Measurements from ENCODE around the gene RSL1D1. TPM values are rescaled to one million over a fixed set of nuclear protein-coding genes. Genes with fewer than 3 reads are reported as not detected.

Gene RSL1D1
- total RNA-seq, 4 donors from 2014 or later: 105 to 245 (median 166) TPM

DNA sequence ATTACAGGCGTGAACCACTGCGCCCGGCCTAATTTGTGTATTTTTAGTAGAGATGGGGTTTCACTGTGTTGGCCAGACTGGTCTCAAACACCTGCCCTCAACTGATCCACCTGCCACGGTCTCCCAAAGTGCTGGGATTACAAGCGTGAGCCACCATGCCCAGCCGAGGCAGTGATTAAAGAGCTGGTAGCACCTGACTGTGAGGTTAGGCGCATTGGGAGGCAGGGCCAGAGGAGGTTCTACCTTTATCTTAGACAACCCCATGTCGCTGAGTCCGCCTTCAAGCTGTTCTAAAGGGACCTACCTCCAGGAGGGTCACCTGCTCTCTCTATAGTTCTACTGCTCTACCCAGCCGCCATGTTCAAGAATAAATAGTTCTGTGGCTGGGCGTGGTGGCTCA lies 8.1 kb downstream of the RSL1D1 start:
- WGBS, 2 donors: 97 to 99% methylated on average over 11 of the region's 11 CpGs
- intact Hi-C loops (cut with DNase I; ENCODE audit: low total_unique reads): no loop called here
- TF ChIP-seq POLR2A (IDR thresholded peaks at IDR 0.05): no peak
- TF ChIP-seq, protein P1, sequence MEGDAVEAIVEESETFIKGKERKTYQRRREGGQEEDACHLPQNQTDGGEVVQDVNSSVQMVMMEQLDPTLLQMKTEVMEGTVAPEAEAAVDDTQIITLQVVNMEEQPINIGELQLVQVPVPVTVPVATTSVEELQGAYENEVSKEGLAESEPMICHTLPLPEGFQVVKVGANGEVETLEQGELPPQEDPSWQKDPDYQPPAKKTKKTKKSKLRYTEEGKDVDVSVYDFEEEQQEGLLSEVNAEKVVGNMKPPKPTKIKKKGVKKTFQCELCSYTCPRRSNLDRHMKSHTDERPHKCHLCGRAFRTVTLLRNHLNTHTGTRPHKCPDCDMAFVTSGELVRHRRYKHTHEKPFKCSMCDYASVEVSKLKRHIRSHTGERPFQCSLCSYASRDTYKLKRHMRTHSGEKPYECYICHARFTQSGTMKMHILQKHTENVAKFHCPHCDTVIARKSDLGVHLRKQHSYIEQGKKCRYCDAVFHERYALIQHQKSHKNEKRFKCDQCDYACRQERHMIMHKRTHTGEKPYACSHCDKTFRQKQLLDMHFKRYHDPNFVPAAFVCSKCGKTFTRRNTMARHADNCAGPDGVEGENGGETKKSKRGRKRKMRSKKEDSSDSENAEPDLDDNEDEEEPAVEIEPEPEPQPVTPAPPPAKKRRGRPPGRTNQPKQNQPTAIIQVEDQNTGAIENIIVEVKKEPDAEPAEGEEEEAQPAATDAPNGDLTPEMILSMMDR (IDR thresholded peaks at IDR 0.05): no peak
- no peak for DNase-seq (ENCODE audit: low spot score in 2 of 2)
- H3K4me3 ChIP-seq (ENCODE audit: low read depth, poor library complexity, severe bottlenecking): no peak overlapping the region

DNA sequence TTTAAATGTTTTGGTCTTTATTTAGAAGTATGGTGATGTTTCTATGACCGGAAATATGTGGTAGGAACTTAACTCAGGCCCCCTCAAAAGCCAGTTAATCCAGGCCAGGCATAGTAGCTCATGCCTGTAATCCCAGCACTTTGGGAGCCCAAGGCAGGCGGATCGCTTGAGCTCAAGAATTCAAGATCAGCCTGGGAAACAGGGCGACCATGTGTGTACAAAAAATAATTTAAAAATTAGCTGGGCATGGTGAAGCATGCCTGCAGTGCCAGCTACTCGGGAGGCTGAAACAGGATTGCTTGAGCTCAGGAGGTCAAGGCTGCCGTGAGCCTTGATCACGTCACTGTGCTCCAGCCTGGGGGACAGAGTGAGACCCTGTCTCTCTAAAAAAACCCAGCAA lies 10.3 kb downstream of the RSL1D1 start:
- DNase-seq (ENCODE audit: low spot score in 2 of 2): no peak
- WGBS, 2 donors: 96 to 97% methylated on average over 7 of the region's 7 CpGs
- H3K4me3 ChIP-seq (ENCODE audit: low read depth, poor library complexity, severe bottlenecking): no peak overlapping the region
- intact Hi-C loops (cut with DNase I; ENCODE audit: low total_unique reads): no loop called here
- TF ChIP-seq, protein P1 (IDR thresholded peaks at IDR 0.05): no peak
- no peak for TF ChIP-seq POLR2A (IDR thresholded peaks at IDR 0.05)

DNA sequence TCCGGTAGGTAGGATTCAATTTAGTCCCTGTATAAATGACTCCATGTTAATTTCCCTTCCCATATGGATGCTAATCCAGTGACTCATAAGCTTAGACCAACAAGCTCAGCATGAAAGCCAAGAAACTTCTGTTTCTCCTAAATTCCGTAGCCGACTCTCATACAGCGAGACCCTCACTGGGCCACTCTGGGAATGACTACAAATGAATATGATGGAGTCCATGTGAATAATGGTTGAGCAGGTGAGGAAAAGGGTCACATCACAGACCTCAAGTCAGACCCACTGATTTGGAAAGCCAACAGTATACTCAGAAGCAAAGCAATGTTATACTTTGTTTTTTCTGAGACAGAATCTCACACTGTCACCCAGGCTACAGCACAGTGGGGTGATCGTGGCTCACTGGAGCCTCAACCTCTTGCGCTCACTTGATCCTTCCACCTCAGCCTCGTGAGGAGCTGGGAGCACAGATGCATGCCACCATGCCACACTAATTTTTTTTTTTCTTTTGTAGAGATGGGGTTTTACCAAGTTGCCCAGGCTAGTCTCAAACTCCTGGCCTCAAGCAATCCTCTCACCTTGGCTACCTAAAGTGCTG lies 14.6 kb downstream of the RSL1D1 start:
- no peak overlapping the region for H3K4me3 ChIP-seq (ENCODE audit: low read depth, poor library complexity, severe bottlenecking)
- no peak for TF ChIP-seq POLR2A (IDR thresholded peaks at IDR 0.05)
- TF ChIP-seq, protein P1 (IDR thresholded peaks at IDR 0.05): no peak
- no peak for DNase-seq (ENCODE audit: low spot score in 2 of 2)
- 79 to 80% methylated on average over 7 of the region's 7 CpGs for WGBS, 2 donors
- intact Hi-C loops (cut with DNase I; ENCODE audit: low total_unique reads): no loop called here

DNA sequence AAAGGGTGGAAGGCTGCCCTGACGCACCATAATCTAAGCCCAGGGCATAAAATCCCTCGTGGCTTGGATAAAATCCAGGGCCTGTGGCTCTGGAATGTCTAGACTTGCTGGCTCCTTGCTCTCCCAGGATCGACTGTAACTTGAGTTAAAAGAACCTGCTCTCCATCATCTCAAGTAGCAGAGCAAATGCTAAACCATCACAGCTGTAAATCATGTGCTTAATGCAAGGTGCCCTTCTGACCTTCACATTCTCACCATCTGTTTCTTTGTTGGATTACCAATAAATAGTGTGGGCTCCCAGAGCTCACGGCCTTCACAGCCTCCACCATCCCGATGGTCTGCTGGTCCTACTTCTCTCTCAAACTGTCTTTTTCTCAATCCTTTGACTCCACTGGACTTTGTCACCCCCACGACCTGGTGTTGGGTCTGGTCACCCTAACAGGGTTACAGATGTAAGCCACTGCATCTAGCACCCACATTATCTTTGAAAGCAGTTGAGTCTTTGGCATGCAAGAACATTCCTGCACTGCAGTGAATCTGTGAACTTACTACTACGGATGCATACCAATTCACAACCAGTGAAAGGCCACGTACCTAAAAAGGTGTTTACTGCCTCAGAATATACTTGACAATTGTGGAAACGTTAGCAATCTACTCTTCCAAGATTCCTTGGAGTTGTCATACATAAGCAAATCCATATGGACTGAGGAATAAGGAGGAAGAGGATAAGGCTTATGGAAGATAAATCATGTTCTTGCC lies 15.3 kb downstream of the RSL1D1 start:
- intact Hi-C loops (cut with DNase I; ENCODE audit: low total_unique reads): no loop called here
- WGBS, 2 donors: 47 to 53% methylated on average over 9 of the region's 9 CpGs
- no peak overlapping the region for H3K4me3 ChIP-seq (ENCODE audit: low read depth, poor library complexity, severe bottlenecking)
- TF ChIP-seq, protein P1 (IDR thresholded peaks at IDR 0.05): no peak
- no peak for TF ChIP-seq POLR2A (IDR thresholded peaks at IDR 0.05)
- DNase-seq (ENCODE audit: low spot score in 2 of 2): no peak

DNA sequence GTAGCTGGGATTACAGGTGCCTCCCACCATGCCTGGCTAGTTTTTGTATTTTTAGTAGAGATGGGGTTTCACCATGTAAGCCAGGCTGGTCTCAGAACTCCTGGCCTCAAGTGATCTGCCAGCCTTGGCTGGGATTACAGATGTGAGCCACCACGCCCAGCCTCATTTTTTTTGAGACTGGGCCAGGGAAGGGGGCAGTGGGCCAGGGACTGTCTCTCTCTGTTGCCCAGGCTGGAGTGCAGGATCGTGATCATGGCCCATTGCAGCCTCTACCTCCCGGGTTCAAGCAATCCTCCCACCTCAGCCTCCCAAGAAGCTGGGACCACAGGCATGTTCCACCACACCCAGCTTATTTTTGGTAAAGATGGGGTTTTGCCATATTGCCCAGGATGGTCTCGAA lies 16.0 kb downstream of the RSL1D1 start:
- WGBS, 2 donors: 63 to 65% methylated on average over 4 of the region's 4 CpGs
- TF ChIP-seq POLR2A (IDR thresholded peaks at IDR 0.05): no peak
- no peak for DNase-seq (ENCODE audit: low spot score in 2 of 2)
- no peak overlapping the region for H3K4me3 ChIP-seq (ENCODE audit: low read depth, poor library complexity, severe bottlenecking)
- intact Hi-C loops (cut with DNase I; ENCODE audit: low total_unique reads): no loop called here

DNA sequence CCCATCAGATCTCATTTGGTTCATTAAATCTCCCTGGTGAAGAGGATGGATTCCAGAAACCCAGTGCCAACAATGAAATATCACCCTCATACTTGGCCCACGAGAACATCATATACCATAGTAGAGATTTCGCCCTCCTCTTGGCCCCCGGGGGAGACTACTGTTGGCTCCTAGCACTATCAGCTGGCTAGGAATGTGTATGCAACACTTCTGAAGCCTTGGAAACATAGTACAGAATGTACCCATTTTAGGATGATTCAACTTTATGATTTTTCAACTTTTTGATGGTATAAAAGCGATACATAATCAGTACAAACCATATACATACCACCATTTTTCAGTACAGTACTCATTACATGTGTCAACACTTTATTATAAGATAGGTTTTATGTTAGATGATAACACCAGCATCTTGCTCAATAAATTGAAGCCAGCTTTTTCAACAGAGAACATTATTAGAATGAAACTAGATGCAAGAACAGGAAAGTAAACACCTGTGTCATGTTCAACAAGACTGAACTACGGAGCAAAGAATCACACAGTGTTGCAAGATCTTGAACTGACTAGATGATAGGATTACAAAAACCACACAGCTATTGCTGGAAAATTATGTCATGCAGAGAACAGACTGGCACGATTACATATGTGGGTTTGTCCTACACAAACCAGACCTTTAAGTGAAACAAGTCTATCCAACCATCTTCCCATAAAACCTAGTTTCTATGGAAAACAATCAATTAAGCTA lies 17.2 kb downstream of the RSL1D1 start:
- TF ChIP-seq, protein P1 (IDR thresholded peaks at IDR 0.05): no peak
- TF ChIP-seq POLR2A (IDR thresholded peaks at IDR 0.05): no peak
- 51 to 52% methylated on average over 6 of the region's 6 CpGs for WGBS, 2 donors
- intact Hi-C loops (cut with DNase I; ENCODE audit: low total_unique reads): no loop called here
- no peak for DNase-seq (ENCODE audit: low spot score in 2 of 2)
- no peak overlapping the region for H3K4me3 ChIP-seq (ENCODE audit: low read depth, poor library complexity, severe bottlenecking)

All from lower leg skin (tissue), 4 donors.